Spleen (tissue), 11 donors: ENCODE results near the gene RNF152. TPM values are rescaled to one million over a fixed set of nuclear protein-coding genes. Genes with fewer than 3 reads are reported as not detected.

Experiments
- DNase-seq: peaks from one replicate; pipeline ENCODE4 v3.0.0-alpha.2; 2020
- H3K27ac ChIP-seq, 8 donors: fragments of 200-600 bp; sonication (generic) in 7 of 8; 1 replicate in 4 of 8; 2 replicates in 4 of 8; pipeline versions ENCODE4 v1.5.0 to v1.8.0; 2016 to 2021; ENCODE audit warnings: inconsistent platforms in 4 of 8, mild to moderate bottlenecking in 4 of 8, moderate library complexity in 1 of 8
- H3K27me3 ChIP-seq, 7 donors: fragments of 200-600 bp; sonication (generic) in 6 of 7; replicated peaks in 1 of 7; 1 replicate in 4 of 7; 2 replicates in 3 of 7; pipeline versions ENCODE4 v1.5.0 to v1.8.0; 2016 to 2021; ENCODE audit warnings: inconsistent platforms in 3 of 7, mild to moderate bottlenecking in 1 of 7
- H3K36me3 ChIP-seq, 6 donors: fragments of 200-600 bp; sonication (generic) in 5 of 6; 1 replicate in 4 of 6; 2 replicates in 2 of 6; pipeline versions ENCODE4 v1.5.0 to v1.8.0; 2016 to 2021; ENCODE audit warnings: inconsistent platforms in 2 of 6
- H3K4me1 ChIP-seq, 6 donors: fragments of 200-600 bp; sonication (generic) in 5 of 6; 1 replicate in 3 of 6; 2 replicates in 3 of 6; pipeline versions ENCODE4 v1.5.0 to v1.8.0; 2016 to 2021; ENCODE audit warnings: inconsistent platforms in 3 of 6
- H3K4me3 ChIP-seq, 8 donors: fragments of 200-600 bp; sonication (generic) in 7 of 8; 1 replicate in 4 of 8; 2 replicates in 4 of 8; pipeline versions ENCODE4 v1.5.0 to v1.8.0; 2016 to 2021; ENCODE audit warnings: inconsistent platforms in 4 of 8, mild to moderate bottlenecking in 4 of 8, moderate library complexity in 2 of 8
- H3K9me3 ChIP-seq, 8 donors: fragments of 200-600 bp; sonication (generic) in 7 of 8; 1 replicate in 4 of 8; 2 replicates in 4 of 8; pipeline versions ENCODE4 v1.5.0 to v1.8.0; 2016 to 2021; ENCODE audit warnings: inconsistent platforms in 4 of 8
- POLR2A ChIP-seq, 3 donors: fragments of 450-650 bp; IDR thresholded peaks; one replicate each; pipeline ENCODE4 v1.5.1; 2017; ENCODE audit warnings: antibody characterized with exemption in 3 of 3, mild to moderate bottlenecking in 1 of 3
- POLR2AphosphoS5 ChIP-seq, 3 donors: sonication (generic); formaldehyde crosslinking; IDR thresholded peaks; one replicate each; pipeline ENCODE4 v1.5.1; 2017; ENCODE audit warnings: antibody characterized with exemption in 3 of 3
- WGBS, 5 donors: extraction: QIAGEN DNeasy Blood & Tissue Kit in 3 of 5; methylation state at CpG; one replicate each; pipeline versions ENCODE4 v1.1.5 to v1.1.7; 2013 to 2018; 5-methylcytosine and 5-hydroxymethylcytosine counted together
- intact Hi-C: fragments of 100-400 bp; cut with DNase I; formaldehyde crosslinking; loops from one replicate; pipeline ENCODE4 v1.15.0; 2023; ENCODE audit warnings: low total_unique reads
- polyA plus RNA-seq, 3 donors: library from polyadenylated mRNA; stranded (reverse); fragments of 200-250 nt; gene quantifications; one replicate each; pipeline ENCODE4 v1.2.1, GENCODE V29; 2013
- total RNA-seq, 7 donors: library from RNA; depleted of rRNA in 3 of 7; stranded (reverse); fragments of >200 nt in 3 of 7; fragmentation: NEBNext Ultra II Directional in 4 of 7; extraction: Animal tissue kit (Norgen Biotek cat#: 25700) in 4 of 7; gene quantifications; one replicate each; pipeline versions ENCODE4 v1.1.0 to v1.2.1, GENCODE V29; 2016 to 2021
- TF ChIP-seq, protein P1 (sequence below), 11 experiments: fragments of 200-600 bp in 7 of 11; fragments of 450-650 bp in 4 of 11; sonication (generic) in 4 of 11; IDR thresholded peaks in 8 of 11; conservative IDR thresholded peaks in 3 of 11; 1 replicate in 7 of 11; 2 replicates in 4 of 11; pipeline versions ENCODE4 v1.4.0 to v1.8.0; 2016 to 2021; ENCODE audit warnings: antibody characterized with exemption in 11 of 11, inconsistent platforms in 4 of 11, mild to moderate bottlenecking in 1 of 11
- donor health status: healthy with polysubstance abuse.
- donor health status: DM: no; HTN: no; CAD: no; lungs with moderate emphysema.
- donor health status: DM: no; HTN: no; CAD: no.
- donor health status: Bipolar disorder and iron deficiency.
- donor health status: healthy.
- donor health status: DM: no; HTN: no; CAD: no.
- donor health status: DM: yes; HTN: yes; CAD: no.

Gene RNF152
- total and polyA plus RNA-seq, 10 donors = 0.15 to 7.1 (median 2.2) TPM

DNA sequence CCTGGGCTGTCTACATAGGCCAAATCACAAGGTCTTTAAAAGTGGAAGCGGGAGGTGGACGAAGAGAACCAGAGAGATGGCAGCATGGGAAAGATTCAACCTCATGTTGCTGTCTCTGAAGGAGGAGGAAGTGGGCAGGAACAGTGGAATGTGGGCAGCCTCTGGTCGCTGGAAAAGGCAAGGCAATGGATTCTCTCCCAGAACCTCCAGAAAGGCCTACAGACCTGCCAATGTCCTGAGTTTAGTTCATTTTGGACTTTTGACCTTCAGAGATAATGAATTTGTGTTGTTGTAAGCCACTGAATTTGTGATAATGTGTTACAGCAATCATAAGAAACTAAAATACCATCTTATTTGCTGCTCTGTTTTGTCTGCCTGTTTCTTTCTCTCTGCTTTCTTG, 122.5 kb downstream of the RNF152 start:
- H3K27ac ChIP-seq = no peak overlapping the region
- no peaks in the 10 kb centered on the region for H3K27me3 ChIP-seq
- TF ChIP-seq POLR2A (IDR thresholded peaks at IDR 0.05) = no peak
- TF ChIP-seq POLR2AphosphoS5 (IDR thresholded peaks at IDR 0.05) = no peak
- TF ChIP-seq, protein P1, sequence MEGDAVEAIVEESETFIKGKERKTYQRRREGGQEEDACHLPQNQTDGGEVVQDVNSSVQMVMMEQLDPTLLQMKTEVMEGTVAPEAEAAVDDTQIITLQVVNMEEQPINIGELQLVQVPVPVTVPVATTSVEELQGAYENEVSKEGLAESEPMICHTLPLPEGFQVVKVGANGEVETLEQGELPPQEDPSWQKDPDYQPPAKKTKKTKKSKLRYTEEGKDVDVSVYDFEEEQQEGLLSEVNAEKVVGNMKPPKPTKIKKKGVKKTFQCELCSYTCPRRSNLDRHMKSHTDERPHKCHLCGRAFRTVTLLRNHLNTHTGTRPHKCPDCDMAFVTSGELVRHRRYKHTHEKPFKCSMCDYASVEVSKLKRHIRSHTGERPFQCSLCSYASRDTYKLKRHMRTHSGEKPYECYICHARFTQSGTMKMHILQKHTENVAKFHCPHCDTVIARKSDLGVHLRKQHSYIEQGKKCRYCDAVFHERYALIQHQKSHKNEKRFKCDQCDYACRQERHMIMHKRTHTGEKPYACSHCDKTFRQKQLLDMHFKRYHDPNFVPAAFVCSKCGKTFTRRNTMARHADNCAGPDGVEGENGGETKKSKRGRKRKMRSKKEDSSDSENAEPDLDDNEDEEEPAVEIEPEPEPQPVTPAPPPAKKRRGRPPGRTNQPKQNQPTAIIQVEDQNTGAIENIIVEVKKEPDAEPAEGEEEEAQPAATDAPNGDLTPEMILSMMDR (IDR thresholded peaks at IDR 0.05 in 8 of 11, conservative IDR thresholded peaks at IDR 0.05 in 3 of 11) = no peak
- WGBS, 5 donors = 71 to 84% (median 78%) methylated on average over 3 of the region's 3 CpGs
- intact Hi-C loops = no loop called here
- DNase-seq = no peak
- no peaks in the 10 kb centered on the region for H3K36me3 ChIP-seq
- peaks cover 0 to 1% (median 0%) of the 10 kb centered on the region in 8 donors for H3K9me3 ChIP-seq
- H3K4me1 ChIP-seq = no peaks in the 10 kb centered on the region
- H3K4me3 ChIP-seq = no peak overlapping the region

DNA sequence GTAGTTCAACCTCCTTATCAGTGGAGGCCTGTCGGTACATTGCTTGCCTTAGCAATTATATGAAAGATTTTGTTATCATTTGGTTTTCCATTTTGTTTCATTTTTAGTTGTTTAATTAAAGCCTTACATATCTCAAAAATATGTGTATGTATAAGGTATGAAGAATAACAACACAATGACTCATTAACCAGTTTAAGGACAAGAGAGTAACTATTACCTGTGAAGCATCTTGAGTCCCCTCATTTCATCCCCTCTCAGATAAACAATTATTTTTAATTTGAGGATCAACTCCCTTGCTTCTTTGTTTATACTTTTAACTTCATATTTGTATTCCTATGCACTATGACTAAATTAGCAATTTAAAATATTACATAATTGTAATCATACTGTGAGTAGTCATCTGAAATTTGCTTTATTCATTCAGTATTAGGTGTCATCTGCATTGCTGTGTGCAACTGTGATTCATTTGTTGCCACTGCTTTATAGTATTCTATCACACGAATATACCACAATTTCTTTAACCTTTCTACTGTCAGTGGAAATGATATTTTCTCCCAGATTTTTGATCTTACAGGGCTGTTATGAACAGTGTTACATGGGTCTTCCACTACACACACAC, 126.4 kb downstream of the RNF152 start:
- Histone ChIP-seq H3K36me3 (no peaks in the 10 kb centered on the region), H3K9me3 (no peaks in the 10 kb centered on the region), H3K4me1 (no peaks in the 10 kb centered on the region), H3K27me3 (no peaks in the 10 kb centered on the region), H3K4me3 (no peak overlapping the region), H3K27ac (no peak overlapping the region)
- 84 to 95% (median 86%) methylated on average over 2 of the region's 2 CpGs for WGBS, 5 donors
- intact Hi-C loops = no loop called here
- no peak for DNase-seq
- TF ChIP-seq, protein P1 (IDR thresholded peaks at IDR 0.05 in 8 of 11, conservative IDR thresholded peaks at IDR 0.05 in 3 of 11) = no peak
- TF ChIP-seq POLR2AphosphoS5 (IDR thresholded peaks at IDR 0.05) = no peak
- no peak for TF ChIP-seq POLR2A (IDR thresholded peaks at IDR 0.05)

- intact Hi-C loops = no loop called here
- H3K27me3 ChIP-seq = no peaks in the 10 kb centered on the region
- no peaks in the 10 kb centered on the region for H3K9me3 ChIP-seq
- no peak overlapping the region for H3K27ac ChIP-seq
- no peak overlapping the region for H3K4me3 ChIP-seq
- no peaks in the 10 kb centered on the region for H3K4me1 ChIP-seq
- no peaks in the 10 kb centered on the region for H3K36me3 ChIP-seq
- WGBS, 5 donors = 75 to 87% (median 82%) methylated on average over 6 of the region's 6 CpGs
- TF ChIP-seq POLR2A (IDR thresholded peaks at IDR 0.05) = no peak
- no peak for TF ChIP-seq POLR2AphosphoS5 (IDR thresholded peaks at IDR 0.05)
- TF ChIP-seq, protein P1 (IDR thresholded peaks at IDR 0.05 in 8 of 11, conservative IDR thresholded peaks at IDR 0.05 in 3 of 11) = no peak
- DNase-seq = no peak
Measured at GRCh38 chr18:61765097-61765496, 127.7 kb downstream of the RNF152 start.

- TF ChIP-seq POLR2A (IDR thresholded peaks at IDR 0.05) (no peak), POLR2AphosphoS5 (IDR thresholded peaks at IDR 0.05) (no peak)
- TF ChIP-seq, protein P1 (IDR thresholded peaks at IDR 0.05 in 8 of 11, conservative IDR thresholded peaks at IDR 0.05 in 3 of 11) = no peak
- Histone ChIP-seq H3K9me3 (no peaks in the 10 kb centered on the region), H3K36me3 (no peaks in the 10 kb centered on the region), H3K4me1 (no peaks in the 10 kb centered on the region), H3K27me3 (no peaks in the 10 kb centered on the region), H3K27ac (no peak overlapping the region), H3K4me3 (no peak overlapping the region)
- WGBS, 5 donors = 25 to 46% (median 30%) methylated on average over 2 of the region's 2 CpGs
- intact Hi-C loops = no loop called here
- DNase-seq = no peak
Measured at GRCh38 chr18:61764381-61764780, 128.4 kb downstream of the RNF152 start.
